ENCODE data around the gene SLC2A13.

SLC2A13 gene

GRCh38 chr12:40105515-40106201 is at the start of gene SLC2A13:
TSS of gene SLC2A13 (minus strand) at chr12:40106081. CDS start at chr12:40105808, 273 bp downstream.
- peak; percentile 28 to 66 for DNase-seq (ENCODE audit: low read depth in 2 of 2)

- no peak for DNase-seq (ENCODE audit: low read depth in 2 of 2)
These were observed 48.5 kb upstream of the SLC2A13 start for GRCh38 chr12:40154381-40154780.

- DNase-seq (ENCODE audit: low read depth in 2 of 2), result no peak
These were observed 47.6 kb upstream of the SLC2A13 start for GRCh38 chr12:40153432-40153831.

GRCh38 chr12:40152783-40153383 is 47.0 kb upstream of the SLC2A13 start:
- DNase-seq (ENCODE audit: low read depth in 2 of 2), result peak; percentile 8 to 25

GRCh38 chr12:40149673-40150260 is 43.9 kb upstream of the SLC2A13 start:
- no peak for DNase-seq (ENCODE audit: low read depth in 2 of 2)

- peak in 1 of 2 donors; percentile 1 for DNase-seq (ENCODE audit: low read depth in 2 of 2)
These were observed 41.2 kb upstream of the SLC2A13 start for GRCh38 chr12:40146800-40147797.

GRCh38 chr12:40145896-40146295 is 40.0 kb upstream of the SLC2A13 start:
- DNase-seq (ENCODE audit: low read depth in 2 of 2), result no peak

GRCh38 chr12:40144023-40144422 is 38.1 kb upstream of the SLC2A13 start:
- DNase-seq (ENCODE audit: low read depth in 2 of 2), result no peak

- DNase-seq (ENCODE audit: low read depth in 2 of 2), result no peak
These were observed 36.3 kb upstream of the SLC2A13 start for GRCh38 chr12:40142001-40142744.

GRCh38 chr12:40138526-40138925 is 32.6 kb upstream of the SLC2A13 start:
- DNase-seq (ENCODE audit: low read depth in 2 of 2), result no peak

GRCh38 chr12:40137252-40137651 is 31.4 kb upstream of the SLC2A13 start:
- DNase-seq (ENCODE audit: low read depth in 2 of 2), result no peak

GRCh38 chr12:40127408-40127807 is 21.5 kb upstream of the SLC2A13 start:
- no peak for DNase-seq (ENCODE audit: low read depth in 2 of 2)

- DNase-seq (ENCODE audit: low read depth in 2 of 2), result no peak
These were observed 17.6 kb upstream of the SLC2A13 start for GRCh38 chr12:40123496-40123895.

GRCh38 chr12:40122842-40123241 is 17.0 kb upstream of the SLC2A13 start:
- DNase-seq (ENCODE audit: low read depth in 2 of 2), result no peak

GRCh38 chr12:40117818-40118217 is 11.9 kb upstream of the SLC2A13 start:
- no peak for DNase-seq (ENCODE audit: low read depth in 2 of 2)

GRCh38 chr12:40110586-40110985 is 4.7 kb upstream of the SLC2A13 start:
- DNase-seq (ENCODE audit: low read depth in 2 of 2), result no peak

- DNase-seq (ENCODE audit: low read depth in 2 of 2), result peak in 1 of 2 donors; percentile 15
These were observed 2.1 kb upstream of the SLC2A13 start for GRCh38 chr12:40107803-40108620.

- DNase-seq (ENCODE audit: low read depth in 2 of 2), result peak; percentile 74 to 86
These were observed 1.4 kb upstream of the SLC2A13 start for GRCh38 chr12:40107098-40107802.

- DNase-seq (ENCODE audit: low read depth in 2 of 2), result no peak
These were observed 774 bp upstream of the SLC2A13 start for GRCh38 chr12:40106655-40107054.

GRCh38 chr12:40106202-40106533 is 287 bp upstream of the SLC2A13 start:
- no peak for DNase-seq (ENCODE audit: low read depth in 2 of 2)
